GM18858 (cell line): ENCODE measurements around the gene FLT3LG.
"Not testable (repeated sequence)": the region's sequence is repeated elsewhere in the genome, so short reads cannot be mapped to it uniquely, and the experiment has no call there.

Source experiments
- ATAC-seq: cut with Tn5 transposase; IDR thresholded peaks from one replicate; pipeline ENCODE4 v1.9.1; 2021; ENCODE audit not compliant: unreplicated experiment

The FLT3LG gene

DNA sequence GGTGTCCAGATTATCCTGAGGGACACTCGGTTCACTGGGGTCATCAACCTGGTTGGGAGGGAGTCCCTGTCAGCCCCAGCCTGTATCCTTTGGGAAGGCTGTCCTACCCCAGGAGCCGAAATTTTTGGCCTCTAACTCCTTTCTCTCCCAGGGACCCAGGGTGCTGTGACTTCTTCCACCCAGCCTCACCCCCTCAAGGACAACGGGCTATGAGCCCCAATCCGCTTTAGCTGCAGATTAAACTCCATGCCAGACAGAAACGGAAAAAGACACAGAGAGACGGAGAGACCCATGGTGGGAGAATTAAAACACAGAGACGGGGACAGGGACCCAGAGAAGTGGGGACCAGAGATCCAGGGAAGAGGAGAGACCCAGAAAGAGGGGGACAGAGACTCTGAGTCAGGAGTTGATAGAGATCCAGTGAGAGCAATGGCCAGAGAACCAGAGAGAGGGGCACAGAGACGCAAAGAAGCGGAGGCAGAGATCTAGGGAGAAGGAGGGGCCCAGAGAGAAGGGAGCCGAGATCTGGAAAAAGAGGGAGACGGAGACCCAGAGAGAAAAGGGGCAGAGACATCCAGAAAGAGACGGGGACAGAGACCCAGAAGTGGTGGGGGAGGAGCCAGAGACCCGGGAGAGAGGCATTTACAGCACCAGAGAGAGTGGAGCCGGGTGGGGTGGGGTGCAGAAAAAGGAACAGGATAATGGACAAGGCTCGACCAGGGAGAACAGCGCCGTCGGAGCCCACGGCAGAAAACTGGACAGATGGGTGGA, 33.4 kb upstream of the FLT3LG start:
- ATAC-seq, result no peak

DNA sequence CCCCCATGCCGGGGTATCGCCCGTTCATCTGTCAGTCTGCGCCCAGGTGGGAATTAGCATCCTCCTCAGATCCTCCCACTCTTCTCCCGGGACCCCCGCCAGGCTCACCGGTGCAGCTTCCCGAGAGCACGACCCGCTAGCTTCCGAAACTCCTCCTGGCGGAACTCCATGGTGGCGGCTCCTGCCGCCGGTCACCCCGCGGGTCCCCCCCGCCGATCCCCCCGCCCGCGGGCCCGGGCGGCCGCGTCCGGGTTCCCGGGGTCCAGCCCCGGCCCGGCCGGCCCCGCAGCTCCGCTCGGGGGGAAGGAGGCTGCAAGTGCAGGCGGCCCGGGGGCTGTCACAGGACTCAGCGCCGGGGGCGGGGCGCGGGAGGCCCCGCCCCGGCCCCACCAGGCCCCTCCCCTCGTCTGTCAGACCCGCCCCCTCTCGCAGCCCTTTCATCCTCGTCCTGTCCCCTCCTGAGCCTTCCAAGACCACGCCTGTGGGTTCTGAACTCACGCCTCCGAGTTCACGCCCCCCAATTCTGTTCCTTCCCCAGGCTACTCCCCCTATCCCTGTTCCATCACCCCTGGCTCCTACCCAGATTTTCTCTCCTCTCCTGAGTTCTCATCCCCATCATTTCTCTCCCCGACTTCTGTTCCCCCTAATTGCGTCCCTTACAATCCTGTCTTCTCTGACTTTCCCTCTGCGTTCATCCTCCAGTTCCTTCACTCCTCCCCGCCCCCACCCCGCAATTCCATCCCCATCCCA, 32.6 kb upstream of the FLT3LG start, which contains the start of gene SLC17A7:
TSS of gene SLC17A7 (minus strand) at position 318 of the 750 bp plus-strand sequence. CDS start at position 170, 148 bp downstream.
- ATAC-seq, result no peak

DNA sequence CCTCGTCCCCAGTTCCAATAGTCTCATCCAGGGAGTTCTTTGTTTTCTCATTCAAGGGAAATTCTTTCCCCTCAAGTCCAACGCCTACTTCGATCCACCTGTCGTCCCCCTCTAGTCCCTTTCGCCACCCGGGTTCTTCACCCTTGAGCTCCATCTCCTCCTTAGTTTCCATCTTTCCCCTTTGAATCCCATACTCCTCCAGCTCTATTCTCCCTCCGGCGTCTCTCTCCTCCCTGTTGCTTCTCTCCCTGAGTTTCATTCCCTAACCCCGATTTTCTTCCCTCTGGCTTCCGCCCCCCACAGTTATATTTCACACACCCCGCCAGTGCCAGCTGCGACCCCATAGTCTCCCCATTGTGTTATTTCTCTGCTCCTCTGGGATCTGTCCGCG, 32.1 kb upstream of the FLT3LG start:
- ATAC-seq, result no peak

DNA sequence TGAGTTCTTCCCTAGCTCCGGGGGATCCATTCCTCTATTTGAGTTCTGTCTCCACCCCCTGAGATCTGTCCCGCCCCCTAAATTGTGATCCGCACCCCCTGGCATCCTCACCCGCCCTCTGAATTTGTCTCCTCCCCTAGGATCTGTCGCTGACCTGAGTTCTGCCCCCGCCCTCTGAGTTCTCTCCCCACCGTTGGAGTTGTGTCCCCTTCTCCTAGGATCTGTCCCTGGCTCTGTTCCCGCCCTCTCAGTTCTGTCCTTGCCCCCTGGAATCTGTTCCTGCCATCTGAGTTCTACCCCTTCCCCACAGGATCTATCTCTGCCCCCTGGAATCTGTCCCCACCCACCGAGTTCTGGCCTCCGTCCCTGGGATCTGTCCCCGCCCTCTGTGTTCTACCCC, 31.7 kb upstream of the FLT3LG start:
- no peak for ATAC-seq

- ATAC-seq, result no peak
Observed at GRCh38 chr19:49442771-49443365, 31.1 kb upstream of the FLT3LG start.

DNA sequence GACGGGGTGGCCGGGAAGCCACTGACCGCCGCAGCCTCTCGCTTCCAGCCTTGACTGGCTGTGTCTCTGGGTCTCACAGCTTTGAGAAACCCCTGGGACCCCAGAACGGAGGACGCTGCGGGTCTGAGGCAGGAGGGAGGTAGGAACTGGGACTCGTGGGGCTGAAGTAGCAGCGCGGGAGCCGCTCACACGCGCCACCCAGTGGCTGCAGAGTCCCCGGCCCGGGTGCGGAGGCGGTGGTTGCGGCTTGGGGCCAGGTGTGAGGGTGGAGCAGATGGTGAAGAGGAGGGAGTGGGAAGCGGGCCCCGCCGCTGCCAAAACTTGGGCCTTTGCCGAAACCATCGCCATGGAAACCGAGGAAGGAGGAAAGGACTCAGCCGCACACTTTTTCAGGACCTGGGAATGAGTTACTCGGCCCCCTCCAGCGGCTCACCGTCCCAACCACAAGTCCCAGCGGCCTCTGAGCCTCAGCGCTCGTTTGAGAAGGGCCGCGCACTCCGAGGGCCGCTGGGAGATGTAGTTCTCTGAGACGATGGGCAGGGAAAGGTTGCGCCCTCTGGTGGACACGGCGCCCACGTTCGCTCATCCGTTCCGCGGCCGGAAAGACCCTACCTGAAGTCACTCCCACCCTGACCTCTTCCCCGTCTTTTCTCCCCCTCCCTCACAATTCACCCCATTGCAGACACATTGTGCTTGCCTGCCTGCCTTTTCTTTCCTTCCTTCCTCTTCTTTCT, 30.5 kb upstream of the FLT3LG start:
- peak; percentile 59 for ATAC-seq

DNA sequence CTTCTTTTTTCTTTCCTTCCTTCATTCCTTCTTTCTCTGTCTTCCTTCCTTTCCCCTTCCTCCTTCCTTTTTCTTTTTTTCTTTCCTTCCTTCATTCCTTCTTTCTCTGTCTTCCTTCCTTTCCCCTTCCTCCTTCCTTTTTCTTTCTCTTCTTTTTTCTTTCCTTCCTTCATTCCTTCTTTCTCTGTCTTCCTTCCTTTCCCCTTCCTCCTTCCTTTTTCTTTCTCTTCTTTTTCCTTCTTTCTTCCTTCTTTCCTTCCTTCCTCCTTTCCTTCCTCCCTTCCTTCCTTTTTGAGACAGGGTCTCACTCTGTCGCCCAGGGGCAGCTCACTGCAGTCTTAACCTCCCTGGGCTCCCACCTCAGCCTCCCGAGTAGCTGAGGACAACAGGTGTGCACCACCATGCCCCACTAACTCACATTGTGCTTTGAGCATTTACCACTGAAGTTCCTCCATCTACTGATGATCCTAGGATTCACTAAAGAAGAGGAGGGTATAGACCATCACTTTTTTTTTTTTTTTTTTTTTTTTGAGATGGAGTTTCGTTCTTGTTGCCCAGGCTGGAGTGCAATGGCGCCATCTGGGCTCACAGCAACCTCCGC, 29.8 kb upstream of the FLT3LG start:
- ATAC-seq, result not testable (repeated sequence)

DNA sequence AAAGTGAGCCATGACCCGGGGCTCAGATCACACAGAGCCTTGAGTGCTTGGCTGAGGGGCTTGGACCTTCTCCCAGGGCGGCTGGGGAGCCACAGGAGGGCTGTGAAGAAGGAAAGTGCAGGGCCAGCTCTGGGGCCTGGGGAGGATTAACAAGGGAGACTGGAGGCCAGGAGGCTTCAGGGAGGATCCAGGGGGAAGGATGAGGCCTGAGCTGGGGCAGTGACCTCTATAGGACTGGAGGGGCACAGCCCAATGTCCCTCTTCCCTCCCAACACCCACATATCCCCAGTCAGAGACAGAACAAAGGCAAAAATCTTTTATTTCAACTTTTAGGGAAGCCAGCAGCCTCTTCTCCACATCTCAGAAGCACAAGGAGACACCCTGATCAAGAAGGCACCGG, 28.0 kb upstream of the FLT3LG start:
- no peak for ATAC-seq

DNA sequence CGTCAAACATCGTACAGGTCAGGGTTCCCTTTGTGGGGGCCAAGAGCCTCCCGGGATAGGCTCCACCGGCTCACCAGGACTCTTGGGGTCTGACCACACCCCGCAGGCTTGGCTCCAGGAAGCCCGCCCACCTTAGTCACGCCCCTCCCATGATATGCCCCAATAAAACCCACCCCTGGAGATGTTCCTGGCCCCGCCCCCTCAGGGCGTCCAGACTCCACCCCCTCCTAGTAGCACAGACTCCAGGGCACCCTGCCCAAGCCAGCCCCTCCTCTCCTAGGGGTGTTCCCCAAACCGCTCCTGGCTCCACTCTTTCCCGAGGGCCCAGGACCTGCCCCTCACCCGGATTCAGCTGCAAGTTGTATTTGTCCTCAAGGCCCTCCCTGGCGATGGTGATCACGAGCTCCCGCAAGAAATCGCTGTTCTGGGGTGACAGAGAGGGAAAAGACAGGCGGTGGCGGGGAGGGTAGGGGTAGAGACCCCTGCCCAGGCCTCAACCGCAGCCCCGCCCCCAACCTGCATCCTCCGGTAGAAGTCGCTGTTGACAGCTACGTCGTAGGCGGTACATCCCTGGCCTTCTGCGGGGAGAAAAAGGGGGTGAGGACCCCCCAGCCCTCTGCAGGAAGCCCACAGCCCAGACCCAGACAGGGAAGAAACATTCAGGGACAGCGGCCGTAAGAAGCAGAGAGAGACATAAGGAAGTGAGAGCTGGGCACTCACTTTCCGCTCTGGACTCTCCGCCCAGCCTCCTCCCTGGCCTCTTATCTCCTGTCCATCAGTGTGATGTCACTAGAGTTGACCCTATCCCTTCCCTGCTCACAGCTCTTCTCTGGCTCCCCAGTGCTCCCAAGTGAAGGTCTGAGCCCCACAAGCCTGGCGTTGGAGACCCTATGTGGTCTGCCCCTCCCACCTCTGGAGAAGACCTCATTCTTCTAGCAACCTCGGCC, 26.3 kb upstream of the FLT3LG start:
- no peak for ATAC-seq

GRCh38 chr19:49448432-49448786, 25.6 kb upstream of the FLT3LG start:
- ATAC-seq, result no peak

DNA sequence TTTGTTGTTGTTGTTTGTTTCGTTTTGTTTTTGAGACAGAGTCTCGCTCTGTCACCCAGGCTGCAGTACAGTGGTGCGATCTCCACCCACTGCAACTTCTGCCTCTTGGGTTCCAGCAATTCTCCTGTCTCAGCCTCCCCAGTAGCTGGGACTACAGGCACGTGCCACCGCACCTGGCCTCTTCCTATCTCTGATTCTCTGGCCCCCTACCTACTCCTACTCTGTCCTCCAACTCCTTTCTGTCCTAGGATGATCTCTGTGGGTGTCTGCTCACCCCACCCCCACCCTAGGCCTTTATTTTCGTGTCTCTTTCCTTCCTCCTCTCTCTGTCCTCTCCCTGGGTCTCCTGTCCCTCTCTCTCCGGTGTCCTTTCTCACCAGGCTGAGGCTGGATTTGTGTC, 23.6 kb upstream of the FLT3LG start:
- ATAC-seq, result no peak

- ATAC-seq, result peak; percentile 50
Observed at GRCh38 chr19:49451430-49452181, 22.4 kb upstream of the FLT3LG start, which contains the start of gene PIH1D1. PIH1D1 (minus strand) TSS chr19:49451814; CDS start chr19:49451574, 240 bp downstream.

DNA sequence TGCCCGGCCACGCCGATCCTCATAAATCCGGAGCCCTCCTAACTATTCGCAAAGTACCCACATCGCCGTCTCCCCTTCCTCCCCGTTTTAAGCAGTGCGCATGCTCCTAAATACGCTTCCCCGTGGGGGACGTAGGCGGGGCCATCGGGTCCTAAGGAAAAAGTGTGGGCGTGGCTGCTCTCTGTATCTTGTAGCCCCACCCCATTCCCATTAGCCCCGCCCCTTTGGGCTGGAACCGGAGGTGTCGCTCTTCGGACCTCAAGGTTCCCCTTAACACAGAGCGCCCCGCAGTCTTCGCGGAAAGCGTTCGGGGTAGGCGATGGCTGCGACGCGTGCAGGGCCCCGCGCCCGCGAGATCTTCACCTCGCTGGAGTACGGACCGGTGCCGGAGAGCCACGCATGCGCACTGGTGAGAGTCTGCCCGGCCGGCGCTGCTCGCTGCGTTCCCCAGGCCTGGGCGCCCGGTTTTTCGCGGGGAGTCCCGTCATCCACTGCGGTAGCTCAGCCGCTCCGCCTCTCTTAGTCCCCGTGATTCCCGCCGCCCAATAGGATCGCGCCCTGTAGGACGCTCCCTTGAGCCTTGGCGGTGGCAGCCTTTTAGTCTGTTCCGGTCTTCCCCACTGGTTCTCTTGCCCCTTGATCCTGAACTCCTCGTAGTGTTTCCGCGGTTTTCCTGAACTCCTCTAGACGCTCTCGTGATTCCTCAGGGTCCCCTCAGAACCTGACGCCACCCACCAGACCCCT, 20.8 kb upstream of the FLT3LG start, which contains the start of gene ALDH16A1:
TSS of gene ALDH16A1 (plus strand) at position 213 of the 744 bp plus-strand sequence. CDS start at position 320, 107 bp downstream.
- peak; percentile 75 for ATAC-seq

DNA sequence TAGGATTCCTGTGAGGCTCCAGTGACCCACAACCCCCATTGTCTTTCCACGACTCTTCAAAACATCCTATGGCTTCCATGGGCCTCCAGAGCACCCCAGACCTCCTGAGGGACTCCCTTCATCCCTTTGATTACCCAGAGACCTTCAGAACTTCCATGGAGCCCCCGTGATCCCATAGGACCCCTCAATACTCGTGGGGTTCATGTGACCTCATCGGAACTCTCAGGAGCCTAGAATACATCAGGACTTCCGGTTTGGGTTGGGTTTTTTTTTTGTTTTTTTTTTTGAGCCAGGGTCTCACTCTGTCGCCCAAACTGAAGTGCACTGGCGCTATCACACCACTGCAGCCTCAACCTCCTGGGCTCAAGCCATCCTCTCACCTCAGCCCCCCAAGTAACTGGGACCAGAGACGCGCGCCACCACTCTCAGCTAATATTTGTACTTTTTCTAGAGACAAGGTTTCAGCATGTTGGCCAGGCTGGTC, 20.2 kb upstream of the FLT3LG start:
- ATAC-seq, result no peak

GRCh38 chr19:49455773-49456172, 18.2 kb upstream of the FLT3LG start:
- no peak for ATAC-seq

DNA sequence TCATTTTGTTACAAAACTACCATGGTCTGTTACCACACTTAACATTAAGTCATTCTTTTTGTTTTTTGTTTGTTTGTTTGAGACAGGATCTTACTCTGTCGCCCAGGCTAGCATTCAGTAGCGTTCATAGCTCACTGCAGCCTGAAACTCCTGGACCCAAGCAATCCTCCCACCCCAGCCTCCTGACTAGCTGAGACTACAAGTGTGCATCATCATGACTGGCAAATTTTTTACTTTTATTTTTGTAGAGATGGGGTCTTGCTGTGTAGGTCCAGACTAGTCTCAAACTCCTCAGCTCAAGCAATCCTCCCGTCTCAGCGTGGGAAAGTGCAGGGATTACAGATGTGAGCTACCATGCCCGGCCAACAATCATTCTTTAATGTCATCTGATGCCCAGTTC, 17.7 kb upstream of the FLT3LG start:
- no peak for ATAC-seq

DNA sequence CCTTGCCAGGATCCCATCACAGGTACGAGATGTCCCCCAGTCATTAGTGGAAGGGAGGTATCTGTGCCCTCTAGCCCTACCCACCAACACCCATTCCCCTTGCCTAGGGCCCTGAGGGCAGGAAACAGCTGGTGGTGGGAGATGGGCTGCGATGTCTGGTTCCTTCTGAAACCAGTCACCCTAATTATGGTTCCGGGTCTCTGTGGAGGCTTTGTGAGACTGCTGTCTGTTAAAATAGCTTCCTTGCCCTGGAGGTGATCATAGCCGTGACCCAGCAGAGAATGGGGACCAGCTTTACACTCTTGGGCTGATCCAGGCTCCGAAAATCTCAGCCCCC, 15.5 kb upstream of the FLT3LG start:
- no peak for ATAC-seq

DNA sequence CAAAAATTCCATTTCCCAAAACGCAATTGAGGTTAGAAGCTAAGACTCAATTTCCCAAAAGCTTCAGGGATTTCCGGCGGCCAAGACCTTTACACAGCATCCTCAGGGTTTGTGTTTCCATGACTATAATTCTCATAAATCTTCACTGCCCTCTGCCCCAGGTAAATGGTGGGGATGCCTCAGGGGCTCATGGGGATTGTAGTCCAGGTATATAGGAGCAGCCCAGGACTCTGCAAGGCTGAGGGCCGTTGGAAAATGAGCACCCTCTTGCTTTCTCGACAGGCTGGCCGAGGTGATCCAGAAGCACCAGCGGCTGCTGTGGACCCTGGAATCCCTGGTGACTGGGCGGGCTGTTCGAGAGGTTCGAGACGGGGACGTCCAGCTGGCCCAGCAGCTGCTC, 14.6 kb upstream of the FLT3LG start:
- ATAC-seq, result no peak
